HL-60/S4 (cell line): Measurements from ENCODE around the gene ADK.
"Not testable (repeated sequence)": the region's sequence is repeated elsewhere in the genome, so short reads cannot be mapped to it uniquely, and the experiment has no call there.

ENCODE experiments used
- in situ Hi-C: fragments of 300-500 bp; cut with MboI; formaldehyde crosslinking; loops from 2 replicates; pipeline ENCODE4 v1.14.3; 2022; ENCODE audit warnings: low sequenced_read_pairs

ADK gene

GRCh38 chr10:74415146-74415839, 264.3 kb downstream of the ADK start:
- in situ Hi-C loops = no loop called here

- in situ Hi-C loops = no loop called here
Observed at GRCh38 chr10:74417397-74417796, 266.4 kb downstream of the ADK start.

- in situ Hi-C loops = no loop called here
Observed at GRCh38 chr10:74418285-74418872, 267.4 kb downstream of the ADK start.

GRCh38 chr10:74419491-74419951, 268.5 kb downstream of the ADK start:
- in situ Hi-C loops = no loop called here

GRCh38 chr10:74419958-74420375, 268.9 kb downstream of the ADK start:
- in situ Hi-C loops = no loop called here

GRCh38 chr10:74424565-74424964, 273.5 kb downstream of the ADK start:
- in situ Hi-C loops = no loop called here

GRCh38 chr10:74425456-74426001, 274.5 kb downstream of the ADK start:
- in situ Hi-C loops = no loop called here

- in situ Hi-C loops = no loop called here
Observed at GRCh38 chr10:74431816-74432215, 280.8 kb downstream of the ADK start.

GRCh38 chr10:74432841-74433594, 282.0 kb downstream of the ADK start:
- in situ Hi-C loops = no loop called here

GRCh38 chr10:74433595-74433956, 282.6 kb downstream of the ADK start:
- in situ Hi-C loops = no loop called here

- in situ Hi-C loops = no loop called here
Observed at GRCh38 chr10:74433993-74434392, 283.0 kb downstream of the ADK start.

GRCh38 chr10:74434547-74434946, 283.5 kb downstream of the ADK start:
- in situ Hi-C loops = no loop called here

GRCh38 chr10:74436523-74437170, 285.6 kb downstream of the ADK start:
- in situ Hi-C loops = no loop called here

GRCh38 chr10:74437822-74438221, 286.8 kb downstream of the ADK start:
- in situ Hi-C loops = no loop called here

GRCh38 chr10:74439213-74439612, 288.2 kb downstream of the ADK start:
- in situ Hi-C loops = no loop called here

GRCh38 chr10:74445493-74445892, 294.5 kb downstream of the ADK start:
- in situ Hi-C loops = no loop called here

GRCh38 chr10:74450602-74451001, 299.6 kb downstream of the ADK start:
- in situ Hi-C loops = no loop called here

GRCh38 chr10:74451127-74451829, 300.3 kb downstream of the ADK start:
- in situ Hi-C loops = no loop called here

- in situ Hi-C loops = no loop called here
Observed at GRCh38 chr10:74453169-74453568, 302.1 kb downstream of the ADK start.

- in situ Hi-C loops = not testable (repeated sequence)
Observed at GRCh38 chr10:74457478-74457877, 306.5 kb downstream of the ADK start.

GRCh38 chr10:74460812-74461211, 309.8 kb downstream of the ADK start:
- in situ Hi-C loops = no loop called here
